GM12873 (cell line): ENCODE results near the gene EXD1.

Experiments used
- TF ChIP-seq, protein P1 (sequence below): IDR thresholded peaks from 2 replicates; pipeline ENCODE4 v1.5.1; 2012; ENCODE audit warnings: low read depth, mild to moderate bottlenecking, moderate library complexity, low read length, control low read depth; ENCODE audit not compliant: insufficient read depth; ENCODE audit errors: missing control alignments

Gene EXD1

DNA sequence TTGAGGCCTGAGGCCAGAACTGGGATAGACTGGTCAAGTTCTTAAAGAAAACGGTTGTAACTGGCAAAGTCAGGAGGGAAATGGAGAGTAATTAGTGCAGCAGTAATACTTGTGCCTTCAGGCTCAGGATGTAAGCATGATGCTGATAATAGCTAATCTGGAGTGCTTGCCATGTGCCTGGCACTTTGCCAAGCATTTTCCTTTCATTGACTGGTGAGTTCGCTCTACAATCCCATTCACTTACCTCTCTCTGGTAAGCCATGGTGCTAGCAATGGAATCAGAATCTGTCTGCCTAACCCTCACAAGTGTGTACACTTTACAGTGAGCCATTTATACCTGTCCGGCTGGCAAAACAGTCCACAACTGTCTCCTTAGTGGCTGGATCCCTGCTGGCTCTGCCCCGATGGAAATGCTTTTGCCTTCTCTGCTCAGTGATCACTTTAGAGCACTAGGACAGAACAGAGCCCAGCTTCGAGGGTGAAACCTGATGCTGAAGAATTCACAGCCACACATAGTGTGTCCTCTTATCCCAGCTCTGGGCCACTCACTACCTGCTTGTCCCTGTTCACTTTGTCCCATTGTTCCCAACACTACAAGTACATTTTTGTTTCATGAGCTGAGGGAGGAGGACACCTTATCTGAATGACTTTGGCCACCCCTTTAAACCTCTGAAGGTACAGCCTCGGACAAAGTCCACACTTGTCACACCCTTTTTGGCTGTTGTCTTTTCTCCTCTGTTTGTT is 10.8 kb upstream of the EXD1 start:
- TF ChIP-seq, protein P1, sequence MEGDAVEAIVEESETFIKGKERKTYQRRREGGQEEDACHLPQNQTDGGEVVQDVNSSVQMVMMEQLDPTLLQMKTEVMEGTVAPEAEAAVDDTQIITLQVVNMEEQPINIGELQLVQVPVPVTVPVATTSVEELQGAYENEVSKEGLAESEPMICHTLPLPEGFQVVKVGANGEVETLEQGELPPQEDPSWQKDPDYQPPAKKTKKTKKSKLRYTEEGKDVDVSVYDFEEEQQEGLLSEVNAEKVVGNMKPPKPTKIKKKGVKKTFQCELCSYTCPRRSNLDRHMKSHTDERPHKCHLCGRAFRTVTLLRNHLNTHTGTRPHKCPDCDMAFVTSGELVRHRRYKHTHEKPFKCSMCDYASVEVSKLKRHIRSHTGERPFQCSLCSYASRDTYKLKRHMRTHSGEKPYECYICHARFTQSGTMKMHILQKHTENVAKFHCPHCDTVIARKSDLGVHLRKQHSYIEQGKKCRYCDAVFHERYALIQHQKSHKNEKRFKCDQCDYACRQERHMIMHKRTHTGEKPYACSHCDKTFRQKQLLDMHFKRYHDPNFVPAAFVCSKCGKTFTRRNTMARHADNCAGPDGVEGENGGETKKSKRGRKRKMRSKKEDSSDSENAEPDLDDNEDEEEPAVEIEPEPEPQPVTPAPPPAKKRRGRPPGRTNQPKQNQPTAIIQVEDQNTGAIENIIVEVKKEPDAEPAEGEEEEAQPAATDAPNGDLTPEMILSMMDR, result no peak

DNA sequence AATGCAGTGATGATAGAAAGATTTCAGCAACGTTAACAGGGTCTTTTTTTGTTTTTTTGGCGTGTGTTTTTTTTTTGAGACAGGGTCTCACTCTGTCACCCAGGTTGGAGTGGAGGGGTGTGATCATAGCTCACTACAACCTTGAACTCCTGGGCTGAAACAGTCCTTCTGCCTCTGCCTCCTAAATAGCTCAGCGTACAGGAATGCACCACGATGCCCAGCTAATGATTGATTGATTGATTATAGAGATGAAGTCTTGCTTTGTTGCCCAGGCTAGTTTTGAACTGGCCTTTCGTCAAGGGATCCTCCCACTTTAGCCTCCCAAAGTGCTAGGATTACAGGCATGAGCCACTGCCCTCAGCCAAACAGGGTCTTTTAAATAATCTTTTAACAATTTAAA is 7.5 kb upstream of the EXD1 start:
- TF ChIP-seq, protein P1, result no peak

DNA sequence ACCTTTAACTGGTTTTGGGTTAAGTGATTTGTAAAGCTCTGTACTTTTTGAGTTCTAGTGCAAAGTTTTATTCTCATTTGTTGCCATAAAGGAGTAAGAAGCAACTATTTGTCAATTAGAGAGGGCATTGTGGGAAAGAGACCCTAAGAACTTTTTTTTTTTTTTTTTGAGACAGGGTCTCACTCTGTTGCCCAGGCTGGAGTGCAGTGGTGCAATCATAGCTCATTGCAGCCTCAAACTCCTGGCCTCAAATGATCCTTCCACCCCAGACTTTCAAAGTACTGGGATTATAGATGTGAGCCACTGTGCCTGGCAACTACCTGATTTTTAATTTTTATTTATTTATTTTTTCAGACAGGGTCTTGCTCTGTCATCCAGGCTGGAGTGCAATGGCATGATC is 5.4 kb upstream of the EXD1 start:
- TF ChIP-seq, protein P1, result no peak

DNA sequence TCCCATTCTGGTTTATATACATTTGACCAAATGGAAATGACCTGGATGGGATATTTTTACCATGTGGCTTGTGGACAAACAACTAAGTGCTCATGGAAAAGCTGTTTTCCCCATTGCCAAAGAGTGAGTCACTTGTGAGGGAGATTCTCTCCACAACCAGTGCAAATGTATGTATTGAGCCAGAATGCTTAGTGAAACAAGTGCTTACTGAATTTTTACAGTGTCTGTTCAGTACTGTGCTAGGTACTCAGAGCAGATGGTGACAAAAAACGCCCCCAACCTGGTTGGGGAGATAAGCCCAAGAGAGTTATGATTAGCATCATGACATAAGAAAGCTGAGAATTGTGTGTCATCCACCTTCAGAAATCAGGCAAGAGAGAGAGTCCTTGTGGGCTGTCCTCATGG is 2.8 kb upstream of the EXD1 start:
- TF ChIP-seq, protein P1, result no peak

DNA sequence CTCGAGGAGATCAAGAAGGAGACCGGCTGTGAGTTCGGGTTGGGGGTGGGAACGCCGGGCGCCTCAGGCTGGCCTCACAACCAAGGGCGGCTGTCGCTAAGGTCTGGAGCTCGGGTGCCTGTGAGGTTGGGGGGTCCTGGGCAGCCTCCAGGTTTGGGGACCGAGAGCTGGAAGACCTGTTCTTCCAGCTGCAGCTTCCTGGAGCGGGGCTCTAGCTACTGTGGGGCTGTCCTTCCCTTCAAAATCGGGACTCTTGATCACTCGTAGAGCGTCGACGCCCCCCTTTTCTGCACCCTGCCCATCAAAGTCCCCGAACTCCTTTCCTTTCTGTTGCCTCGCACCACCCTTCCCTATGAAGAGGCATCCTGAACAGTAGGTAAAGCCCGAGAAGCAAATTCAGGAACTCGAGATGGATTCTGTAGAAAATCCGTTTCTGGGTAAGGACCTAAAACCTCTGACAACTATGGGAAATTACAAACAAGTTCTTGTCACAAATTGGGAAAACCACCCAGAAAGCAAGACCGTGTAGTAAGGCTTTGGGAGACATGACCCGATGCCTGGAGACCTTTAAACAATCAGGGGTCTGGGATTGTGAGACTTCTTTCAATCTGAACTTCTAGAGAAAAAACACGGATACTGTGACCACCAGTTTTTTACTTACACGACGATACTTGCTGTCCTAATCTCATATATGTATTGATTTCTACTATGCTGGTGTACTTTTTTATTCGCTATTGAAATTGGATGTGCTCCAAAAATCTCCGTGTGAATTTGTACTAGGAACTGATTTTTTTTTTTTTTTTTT is 1.1 kb upstream of the EXD1 start:
- TF ChIP-seq, protein P1, result no peak

DNA sequence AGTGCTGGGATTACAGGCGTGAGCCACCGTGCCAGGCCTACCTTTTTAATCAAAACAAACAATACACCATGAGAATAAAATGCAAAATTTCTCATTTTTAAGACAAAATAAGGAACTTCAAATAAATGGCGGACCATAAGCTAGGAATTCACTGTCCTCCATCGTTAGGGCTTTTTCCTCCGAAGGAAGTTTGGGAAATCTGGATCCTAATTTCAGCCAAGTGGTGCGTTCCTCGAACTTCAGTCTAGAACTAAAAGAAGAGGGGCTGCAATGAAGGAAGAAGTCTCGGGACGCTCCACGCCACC is 260 bp downstream of the EXD1 start:
- TF ChIP-seq, protein P1, result no peak

DNA sequence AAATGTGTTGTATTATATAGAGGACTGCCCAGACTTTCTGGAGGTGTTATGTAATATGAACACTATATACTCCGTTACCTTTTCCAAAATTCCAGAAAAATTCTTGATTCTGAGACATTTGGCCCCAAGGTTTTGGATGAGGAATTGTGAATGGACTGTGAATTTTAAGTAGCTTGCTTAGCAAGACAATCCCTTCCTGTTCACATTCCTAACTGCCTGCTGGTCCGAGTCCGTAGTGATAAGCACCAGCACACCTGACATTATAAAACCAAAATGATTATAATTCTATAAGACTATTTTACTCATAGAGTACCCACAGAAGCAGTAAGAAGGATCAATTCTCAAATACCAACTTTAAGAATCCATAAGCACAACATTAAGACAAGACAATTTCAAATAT is 11.2 kb downstream of the EXD1 start:
- TF ChIP-seq, protein P1, result no peak
